Neural progenitor cell (in vitro differentiated cells): ENCODE data around the gene TMEFF2.

Source experiments
- EZH2phosphoT487 ChIP-seq: fragments of 200-600 bp; sonication (generic); IDR thresholded peaks from 2 replicates; pipeline ENCODE4 v1.6.1; 2017; ENCODE audit warnings: antibody characterized with exemption
- TF ChIP-seq, protein P1 (sequence below): fragments of 200-600 bp; sonication (generic); IDR thresholded peaks from 2 replicates; pipeline ENCODE4 v1.5.1; 2017; ENCODE audit warnings: antibody characterized with exemption, mild to moderate bottlenecking

DNA sequence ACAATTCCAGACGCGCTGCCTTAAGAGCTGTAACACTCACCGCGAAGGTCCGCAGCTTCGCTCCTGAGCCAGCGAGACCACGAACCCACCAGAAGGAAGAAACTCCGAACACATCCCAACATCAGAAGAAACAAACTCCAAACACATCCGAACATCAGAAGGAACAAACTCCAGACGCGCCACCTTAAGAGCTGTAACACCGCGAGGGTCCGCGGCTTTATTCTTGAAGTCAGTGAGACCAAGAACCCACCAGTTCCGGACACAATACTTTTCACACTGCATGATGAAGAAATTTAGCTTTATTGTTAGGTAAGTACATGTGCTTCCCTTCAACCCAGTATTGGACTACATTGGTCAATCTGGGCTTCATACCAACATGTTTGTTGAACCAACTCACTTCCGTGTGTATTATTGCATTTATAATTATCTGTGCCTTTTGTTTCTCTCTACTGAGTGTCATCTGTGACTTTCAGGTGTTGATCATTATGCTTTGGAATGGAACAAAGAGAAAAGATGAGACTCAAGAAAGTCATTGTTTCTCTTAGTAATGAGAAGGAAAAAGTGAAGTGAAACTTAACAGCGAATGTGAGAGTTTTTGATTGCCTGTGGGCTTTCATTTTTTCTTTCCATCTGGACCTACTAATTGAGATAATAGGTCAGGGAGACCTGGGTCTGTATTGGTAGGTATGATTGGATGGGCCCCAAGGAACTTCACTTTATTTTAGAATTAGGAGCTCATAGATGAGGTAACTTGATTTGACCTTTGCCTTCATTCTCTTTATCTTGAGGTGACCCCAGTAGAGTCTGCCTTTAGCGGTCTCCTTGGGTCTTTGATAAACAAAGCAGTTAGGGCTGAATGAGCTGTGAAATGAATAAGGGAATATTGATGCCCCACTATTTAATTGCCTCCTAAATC lies 271.7 kb downstream of the TMEFF2 start:
- TF ChIP-seq, protein P1, sequence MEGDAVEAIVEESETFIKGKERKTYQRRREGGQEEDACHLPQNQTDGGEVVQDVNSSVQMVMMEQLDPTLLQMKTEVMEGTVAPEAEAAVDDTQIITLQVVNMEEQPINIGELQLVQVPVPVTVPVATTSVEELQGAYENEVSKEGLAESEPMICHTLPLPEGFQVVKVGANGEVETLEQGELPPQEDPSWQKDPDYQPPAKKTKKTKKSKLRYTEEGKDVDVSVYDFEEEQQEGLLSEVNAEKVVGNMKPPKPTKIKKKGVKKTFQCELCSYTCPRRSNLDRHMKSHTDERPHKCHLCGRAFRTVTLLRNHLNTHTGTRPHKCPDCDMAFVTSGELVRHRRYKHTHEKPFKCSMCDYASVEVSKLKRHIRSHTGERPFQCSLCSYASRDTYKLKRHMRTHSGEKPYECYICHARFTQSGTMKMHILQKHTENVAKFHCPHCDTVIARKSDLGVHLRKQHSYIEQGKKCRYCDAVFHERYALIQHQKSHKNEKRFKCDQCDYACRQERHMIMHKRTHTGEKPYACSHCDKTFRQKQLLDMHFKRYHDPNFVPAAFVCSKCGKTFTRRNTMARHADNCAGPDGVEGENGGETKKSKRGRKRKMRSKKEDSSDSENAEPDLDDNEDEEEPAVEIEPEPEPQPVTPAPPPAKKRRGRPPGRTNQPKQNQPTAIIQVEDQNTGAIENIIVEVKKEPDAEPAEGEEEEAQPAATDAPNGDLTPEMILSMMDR: no peak
- no peak for TF ChIP-seq EZH2phosphoT487
